ENCODE measurements around the gene ARID1B. TPM values are rescaled to one million over a fixed set of nuclear protein-coding genes. Genes with fewer than 3 reads are reported as not detected.

The ARID1B gene
- total and polyA plus RNA-seq, 10 of the 15 experiments (the other 5 are each of a cell fraction or from before 2014, with no cell fraction given): 24.7 to 133 (median 54.6) TPM

- TF ChIP-seq, protein P1, sequence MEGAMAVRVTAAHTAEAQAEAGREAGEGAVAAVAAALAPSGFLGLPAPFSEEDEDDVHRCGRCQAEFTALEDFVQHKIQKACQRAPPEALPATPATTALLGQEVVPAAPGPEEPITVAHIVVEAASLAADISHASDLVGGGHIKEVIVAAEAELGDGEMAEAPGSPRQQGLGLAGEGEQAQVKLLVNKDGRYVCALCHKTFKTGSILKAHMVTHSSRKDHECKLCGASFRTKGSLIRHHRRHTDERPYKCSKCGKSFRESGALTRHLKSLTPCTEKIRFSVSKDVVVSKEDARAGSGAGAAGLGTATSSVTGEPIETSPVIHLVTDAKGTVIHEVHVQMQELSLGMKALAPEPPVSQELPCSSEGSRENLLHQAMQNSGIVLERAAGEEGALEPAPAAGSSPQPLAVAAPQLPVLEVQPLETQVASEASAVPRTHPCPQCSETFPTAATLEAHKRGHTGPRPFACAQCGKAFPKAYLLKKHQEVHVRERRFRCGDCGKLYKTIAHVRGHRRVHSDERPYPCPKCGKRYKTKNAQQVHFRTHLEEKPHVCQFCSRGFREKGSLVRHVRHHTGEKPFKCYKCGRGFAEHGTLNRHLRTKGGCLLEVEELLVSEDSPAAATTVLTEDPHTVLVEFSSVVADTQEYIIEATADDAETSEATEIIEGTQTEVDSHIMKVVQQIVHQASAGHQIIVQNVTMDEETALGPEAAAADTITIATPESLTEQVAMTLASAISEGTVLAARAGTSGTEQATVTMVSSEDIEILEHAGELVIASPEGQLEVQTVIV (IDR thresholded peaks at IDR 0.05; ENCODE audit: borderline replicate concordance, partially characterized antibody): no peak
- TF ChIP-seq, protein P2, sequence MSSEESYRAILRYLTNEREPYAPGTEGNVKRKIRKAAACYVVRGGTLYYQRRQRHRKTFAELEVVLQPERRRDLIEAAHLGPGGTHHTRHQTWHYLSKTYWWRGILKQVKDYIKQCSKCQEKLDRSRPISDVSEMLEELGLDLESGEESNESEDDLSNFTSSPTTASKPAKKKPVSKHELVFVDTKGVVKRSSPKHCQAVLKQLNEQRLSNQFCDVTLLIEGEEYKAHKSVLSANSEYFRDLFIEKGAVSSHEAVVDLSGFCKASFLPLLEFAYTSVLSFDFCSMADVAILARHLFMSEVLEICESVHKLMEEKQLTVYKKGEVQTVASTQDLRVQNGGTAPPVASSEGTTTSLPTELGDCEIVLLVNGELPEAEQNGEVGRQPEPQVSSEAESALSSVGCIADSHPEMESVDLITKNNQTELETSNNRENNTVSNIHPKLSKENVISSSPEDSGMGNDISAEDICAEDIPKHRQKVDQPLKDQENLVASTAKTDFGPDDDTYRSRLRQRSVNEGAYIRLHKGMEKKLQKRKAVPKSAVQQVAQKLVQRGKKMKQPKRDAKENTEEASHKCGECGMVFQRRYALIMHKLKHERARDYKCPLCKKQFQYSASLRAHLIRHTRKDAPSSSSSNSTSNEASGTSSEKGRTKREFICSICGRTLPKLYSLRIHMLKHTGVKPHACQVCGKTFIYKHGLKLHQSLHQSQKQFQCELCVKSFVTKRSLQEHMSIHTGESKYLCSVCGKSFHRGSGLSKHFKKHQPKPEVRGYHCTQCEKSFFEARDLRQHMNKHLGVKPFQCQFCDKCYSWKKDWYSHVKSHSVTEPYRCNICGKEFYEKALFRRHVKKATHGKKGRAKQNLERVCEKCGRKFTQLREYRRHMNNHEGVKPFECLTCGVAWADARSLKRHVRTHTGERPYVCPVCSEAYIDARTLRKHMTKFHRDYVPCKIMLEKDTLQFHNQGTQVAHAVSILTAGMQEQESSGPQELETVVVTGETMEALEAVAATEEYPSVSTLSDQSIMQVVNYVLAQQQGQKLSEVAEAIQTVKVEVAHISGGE (CRISPR knock-in tag; IDR thresholded peaks at IDR 0.05): no peak
- TF ChIP-seq, protein P3, sequence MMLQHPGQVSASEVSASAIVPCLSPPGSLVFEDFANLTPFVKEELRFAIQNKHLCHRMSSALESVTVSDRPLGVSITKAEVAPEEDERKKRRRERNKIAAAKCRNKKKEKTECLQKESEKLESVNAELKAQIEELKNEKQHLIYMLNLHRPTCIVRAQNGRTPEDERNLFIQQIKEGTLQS (IDR thresholded peaks at IDR 0.05; ENCODE audit: borderline replicate concordance, extremely low read depth, low read depth, low read length): no peak
- no peak for TF ChIP-seq NR2C2 (IDR thresholded peaks at IDR 0.05; ENCODE audit: borderline replicate concordance, control insufficient read depth, insufficient read length, low read depth)
- no peak for TF ChIP-seq NKRF (conservative IDR thresholded peaks at IDR 0.05)
- TF ChIP-seq, protein P4, sequence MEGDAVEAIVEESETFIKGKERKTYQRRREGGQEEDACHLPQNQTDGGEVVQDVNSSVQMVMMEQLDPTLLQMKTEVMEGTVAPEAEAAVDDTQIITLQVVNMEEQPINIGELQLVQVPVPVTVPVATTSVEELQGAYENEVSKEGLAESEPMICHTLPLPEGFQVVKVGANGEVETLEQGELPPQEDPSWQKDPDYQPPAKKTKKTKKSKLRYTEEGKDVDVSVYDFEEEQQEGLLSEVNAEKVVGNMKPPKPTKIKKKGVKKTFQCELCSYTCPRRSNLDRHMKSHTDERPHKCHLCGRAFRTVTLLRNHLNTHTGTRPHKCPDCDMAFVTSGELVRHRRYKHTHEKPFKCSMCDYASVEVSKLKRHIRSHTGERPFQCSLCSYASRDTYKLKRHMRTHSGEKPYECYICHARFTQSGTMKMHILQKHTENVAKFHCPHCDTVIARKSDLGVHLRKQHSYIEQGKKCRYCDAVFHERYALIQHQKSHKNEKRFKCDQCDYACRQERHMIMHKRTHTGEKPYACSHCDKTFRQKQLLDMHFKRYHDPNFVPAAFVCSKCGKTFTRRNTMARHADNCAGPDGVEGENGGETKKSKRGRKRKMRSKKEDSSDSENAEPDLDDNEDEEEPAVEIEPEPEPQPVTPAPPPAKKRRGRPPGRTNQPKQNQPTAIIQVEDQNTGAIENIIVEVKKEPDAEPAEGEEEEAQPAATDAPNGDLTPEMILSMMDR (IDR thresholded peaks at IDR 0.05 in 2 of 3, conservative IDR thresholded peaks at IDR 0.05 in 1 of 3; ENCODE audit: control insufficient read depth in 2 of 3, extremely low read depth in 1 of 3, insufficient read depth in 1 of 3, low read depth in 3 of 3, low read length in 3 of 3): no peak
- TF ChIP-seq SPI1 (IDR thresholded peaks at IDR 0.05; ENCODE audit: borderline replicate concordance, insufficient read depth, low read depth, low read length): no peak
- no peak for TF ChIP-seq BMI1 (IDR thresholded peaks at IDR 0.05; ENCODE audit: borderline replicate concordance)
Measured at GRCh38 chr6:157213426-157213825, 436.2 kb downstream of the ARID1B start (continued).

Data from GM12878 (cell line).